ENCODE data around the gene PAX7.
"Not testable (repeated sequence)": the region's sequence is repeated elsewhere in the genome, so short reads cannot be mapped to it uniquely, and the experiment has no call there.

The PAX7 gene

DNA sequence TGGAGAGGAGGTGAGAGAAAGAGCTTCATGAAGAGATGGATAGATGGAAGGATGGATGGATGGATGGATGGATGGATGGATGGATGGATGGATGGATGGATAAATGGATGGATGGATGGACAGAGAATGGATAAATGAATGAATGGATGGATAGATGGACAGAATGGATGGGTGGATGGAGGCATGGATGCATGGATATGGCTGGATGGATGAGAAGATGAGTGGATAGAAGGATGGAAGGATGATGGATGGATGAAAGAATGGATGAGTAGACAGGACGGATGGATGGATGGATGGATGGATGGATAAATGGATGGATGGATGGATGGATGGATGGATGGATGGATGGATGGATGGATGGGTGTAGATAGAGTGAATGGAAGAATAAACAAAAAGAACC, 113.7 kb downstream of the PAX7 start:
- peak overlapping the region; percentile 33 for H3K27ac Mint-ChIP-seq
- not testable (repeated sequence) for H3K9me3 Mint-ChIP-seq; H3K36me3 Mint-ChIP-seq (ENCODE audit: low read depth); H3K27me3 Mint-ChIP-seq (ENCODE audit: low read depth); H3K4me1 Mint-ChIP-seq (ENCODE audit: low read depth); H3K4me3 Mint-ChIP-seq

GRCh38 chr1:18746981-18747380, 116.3 kb downstream of the PAX7 start:
- Mint-ChIP-seq H3K4me1 (ENCODE audit: low read depth) (no peaks in the 10 kb centered on the region), H3K27ac (no peak overlapping the region), H3K4me3 (no peak overlapping the region), H3K9me3 (peaks cover 9% of the 10 kb centered on the region), H3K36me3 (ENCODE audit: low read depth) (no peaks in the 10 kb centered on the region), H3K27me3 (ENCODE audit: low read depth) (no peaks in the 10 kb centered on the region)

DNA sequence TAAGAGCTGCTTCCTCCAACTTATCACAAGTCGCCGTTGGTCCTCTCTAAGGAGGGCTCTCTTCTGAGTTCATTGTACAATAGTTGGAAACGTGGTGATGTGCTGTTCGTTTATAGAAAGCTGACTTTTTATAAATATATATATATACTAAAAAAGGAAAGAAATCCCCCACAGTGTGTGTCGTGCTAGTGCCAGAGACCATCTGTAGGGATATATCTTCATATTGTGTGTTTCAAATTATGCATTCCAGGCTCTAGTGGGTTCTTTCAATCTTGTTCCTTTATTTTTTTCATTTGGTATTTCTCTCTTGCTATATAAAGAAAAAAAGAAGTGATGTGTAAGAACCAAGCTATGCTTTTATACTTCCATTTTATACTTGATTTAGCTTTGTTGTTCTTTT, 117.0 kb downstream of the PAX7 start:
- Mint-ChIP-seq H3K9me3 (peaks cover 9% of the 10 kb centered on the region), H3K4me1 (ENCODE audit: low read depth) (no peaks in the 10 kb centered on the region), H3K4me3 (no peak overlapping the region), H3K36me3 (ENCODE audit: low read depth) (no peaks in the 10 kb centered on the region), H3K27me3 (ENCODE audit: low read depth) (no peaks in the 10 kb centered on the region), H3K27ac (no peak overlapping the region)

- Mint-ChIP-seq H3K4me1 (ENCODE audit: low read depth) (no peaks in the 10 kb centered on the region), H3K27ac (no peak overlapping the region), H3K4me3 (no peak overlapping the region), H3K27me3 (ENCODE audit: low read depth) (no peaks in the 10 kb centered on the region), H3K9me3 (peaks cover 9% of the 10 kb centered on the region), H3K36me3 (ENCODE audit: low read depth) (no peaks in the 10 kb centered on the region)
These were observed 117.8 kb downstream of the PAX7 start for GRCh38 chr1:18748435-18748834.

GRCh38 chr1:18749569-18749968, 118.9 kb downstream of the PAX7 start:
- Mint-ChIP-seq H3K4me3 (no peak overlapping the region), H3K4me1 (ENCODE audit: low read depth) (no peaks in the 10 kb centered on the region), H3K9me3 (peaks cover 9% of the 10 kb centered on the region), H3K27me3 (ENCODE audit: low read depth) (no peaks in the 10 kb centered on the region), H3K27ac (no peak overlapping the region), H3K36me3 (ENCODE audit: low read depth) (no peaks in the 10 kb centered on the region)

GRCh38 chr1:18750600-18750999, 120.0 kb downstream of the PAX7 start:
- Mint-ChIP-seq H3K4me3 (no peak overlapping the region), H3K9me3 (peaks cover 15% of the 10 kb centered on the region), H3K4me1 (ENCODE audit: low read depth) (no peaks in the 10 kb centered on the region), H3K36me3 (ENCODE audit: low read depth) (no peaks in the 10 kb centered on the region), H3K27ac (no peak overlapping the region), H3K27me3 (ENCODE audit: low read depth) (peaks cover 3% of the 10 kb centered on the region)

DNA sequence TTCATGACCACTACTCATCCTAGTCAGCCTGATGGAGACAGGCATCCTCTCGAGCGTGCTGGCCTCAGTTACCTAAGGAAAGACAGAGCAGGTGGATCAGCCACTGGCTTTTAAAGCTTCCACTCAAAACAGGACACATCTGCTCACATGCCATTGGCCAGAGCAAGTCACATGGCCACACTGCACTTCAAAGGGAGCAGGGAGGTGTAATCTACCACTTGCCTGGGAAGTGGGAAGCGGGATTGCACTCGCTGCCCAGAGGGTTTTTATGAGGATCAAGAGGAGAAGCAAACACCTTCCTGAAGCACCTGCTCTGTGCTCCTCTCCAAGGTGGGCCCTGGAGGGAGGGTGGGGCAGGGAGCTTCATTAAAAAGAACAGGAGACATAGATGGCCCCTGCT, 120.8 kb downstream of the PAX7 start:
- Mint-ChIP-seq H3K27me3 (ENCODE audit: low read depth) (peaks cover 9% of the 10 kb centered on the region), H3K9me3 (peaks cover 16% of the 10 kb centered on the region)

GRCh38 chr1:18752409-18752808, 121.8 kb downstream of the PAX7 start:
- H3K4me1 Mint-ChIP-seq (ENCODE audit: low read depth) = no peaks in the 10 kb centered on the region
- no peaks in the 10 kb centered on the region for H3K36me3 Mint-ChIP-seq (ENCODE audit: low read depth)
- no peak overlapping the region for H3K27ac Mint-ChIP-seq
- H3K4me3 Mint-ChIP-seq = no peak overlapping the region
- H3K9me3 Mint-ChIP-seq = peaks cover 16% of the 10 kb centered on the region
- H3K27me3 Mint-ChIP-seq (ENCODE audit: low read depth) = peaks cover 9% of the 10 kb centered on the region

More for the DNA sequence above, 120.8 kb downstream of the PAX7 start:
- no peak overlapping the region for H3K27ac Mint-ChIP-seq
- no peaks in the 10 kb centered on the region for H3K36me3 Mint-ChIP-seq (ENCODE audit: low read depth)
- no peaks in the 10 kb centered on the region for H3K4me1 Mint-ChIP-seq (ENCODE audit: low read depth)
- no peak overlapping the region for H3K4me3 Mint-ChIP-seq

DNA sequence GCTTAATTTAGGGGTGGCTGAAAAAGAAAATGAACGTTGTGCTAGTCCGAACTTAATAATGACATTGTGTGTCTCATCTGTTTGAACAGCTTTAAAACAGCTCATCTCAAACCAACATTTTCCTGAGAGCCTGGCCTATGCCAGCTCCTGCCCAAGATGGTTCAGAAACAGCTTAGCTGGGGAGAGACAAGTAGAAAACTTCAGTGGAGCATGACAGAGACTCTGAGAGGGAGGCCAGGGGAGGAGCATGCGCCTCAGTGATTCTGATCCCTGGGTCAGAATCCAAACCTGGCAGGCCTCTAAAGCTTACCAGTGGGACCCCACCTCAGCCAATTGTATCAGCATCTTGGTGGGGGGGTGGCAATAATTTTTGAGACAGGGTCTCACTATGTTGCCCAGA, 129.5 kb downstream of the PAX7 start:
- no peak overlapping the region for H3K27ac Mint-ChIP-seq
- H3K27me3 Mint-ChIP-seq (ENCODE audit: low read depth) = peaks cover 10% of the 10 kb centered on the region
- no peaks in the 10 kb centered on the region for H3K36me3 Mint-ChIP-seq (ENCODE audit: low read depth)

GRCh38 chr1:18761948-18762840, 131.5 kb downstream of the PAX7 start:
- peaks cover 3% of the 10 kb centered on the region for H3K27me3 Mint-ChIP-seq (ENCODE audit: low read depth)
- H3K4me3 Mint-ChIP-seq = no peak overlapping the region
- H3K36me3 Mint-ChIP-seq (ENCODE audit: low read depth) = no peaks in the 10 kb centered on the region
- H3K4me1 Mint-ChIP-seq (ENCODE audit: low read depth) = no peaks in the 10 kb centered on the region
- peak overlapping the region; percentile 45 for H3K27ac Mint-ChIP-seq
- H3K9me3 Mint-ChIP-seq = no peaks in the 10 kb centered on the region

More for the DNA sequence above, 129.5 kb downstream of the PAX7 start:
- Mint-ChIP-seq H3K4me1 (ENCODE audit: low read depth) (no peaks in the 10 kb centered on the region), H3K4me3 (no peak overlapping the region), H3K9me3 (peaks cover 5% of the 10 kb centered on the region)

DNA sequence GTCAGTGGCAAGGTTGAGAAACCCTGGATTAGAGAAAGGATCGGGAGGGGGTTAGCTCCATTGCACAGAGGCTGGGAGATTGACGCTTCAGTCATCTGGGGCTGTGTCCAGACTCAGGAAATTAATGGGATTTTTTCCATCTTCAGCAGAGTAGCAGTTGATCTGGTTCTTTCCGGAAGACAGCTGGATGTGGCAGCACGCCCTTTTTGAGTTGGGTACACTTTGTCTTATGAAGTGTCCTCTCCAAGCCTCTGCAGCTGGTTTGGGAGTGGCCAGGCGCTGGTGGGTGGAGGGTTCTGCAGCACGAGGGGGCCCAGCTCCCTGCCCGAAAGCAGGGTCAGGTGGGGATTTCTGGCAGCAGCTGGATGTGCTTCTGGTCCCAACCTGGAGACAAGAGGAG, 133.7 kb downstream of the PAX7 start:
- Mint-ChIP-seq H3K27me3 (ENCODE audit: low read depth) (peaks cover 3% of the 10 kb centered on the region), H3K36me3 (ENCODE audit: low read depth) (no peaks in the 10 kb centered on the region), H3K9me3 (no peaks in the 10 kb centered on the region), H3K4me3 (no peak overlapping the region), H3K27ac (no peak overlapping the region), H3K4me1 (ENCODE audit: low read depth) (no peaks in the 10 kb centered on the region)

GRCh38 chr1:18765725-18766124, 135.1 kb downstream of the PAX7 start:
- Mint-ChIP-seq H3K27ac (no peak overlapping the region), H3K36me3 (ENCODE audit: low read depth) (no peaks in the 10 kb centered on the region), H3K4me3 (no peak overlapping the region), H3K4me1 (ENCODE audit: low read depth) (no peaks in the 10 kb centered on the region), H3K27me3 (ENCODE audit: low read depth) (peaks cover 14% of the 10 kb centered on the region), H3K9me3 (no peaks in the 10 kb centered on the region)

- H3K36me3 Mint-ChIP-seq (ENCODE audit: low read depth) = no peaks in the 10 kb centered on the region
- peaks cover 14% of the 10 kb centered on the region for H3K27me3 Mint-ChIP-seq (ENCODE audit: low read depth)
- no peak overlapping the region for H3K4me3 Mint-ChIP-seq
- H3K27ac Mint-ChIP-seq = no peak overlapping the region
- H3K4me1 Mint-ChIP-seq (ENCODE audit: low read depth) = no peaks in the 10 kb centered on the region
- H3K9me3 Mint-ChIP-seq = no peaks in the 10 kb centered on the region
These were observed 135.7 kb downstream of the PAX7 start for GRCh38 chr1:18766328-18766727.

DNA sequence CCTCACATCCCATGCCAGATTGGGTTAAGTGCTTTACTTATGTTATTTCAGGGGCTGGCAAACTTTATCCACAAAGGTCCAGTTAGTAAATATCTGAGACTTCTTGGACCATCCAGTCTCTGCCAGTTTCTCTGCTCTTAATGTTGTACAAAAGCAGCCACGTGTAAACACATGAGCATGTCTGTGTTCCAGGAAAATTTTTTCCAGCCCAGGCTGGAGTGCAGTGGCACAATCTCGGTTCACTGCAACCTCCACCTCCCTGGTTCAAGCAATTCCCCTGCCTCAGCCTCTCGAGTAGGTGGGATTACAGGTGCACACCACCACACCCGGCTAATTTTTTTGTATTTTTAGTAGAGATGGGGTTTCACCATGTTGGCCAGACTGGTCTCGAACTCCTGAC, 136.9 kb downstream of the PAX7 start:
- not testable (repeated sequence) for H3K4me3 Mint-ChIP-seq; H3K27ac Mint-ChIP-seq; H3K9me3 Mint-ChIP-seq; H3K36me3 Mint-ChIP-seq (ENCODE audit: low read depth); H3K4me1 Mint-ChIP-seq (ENCODE audit: low read depth)
- peaks cover 14% of the 10 kb centered on the region for H3K27me3 Mint-ChIP-seq (ENCODE audit: low read depth)

DNA sequence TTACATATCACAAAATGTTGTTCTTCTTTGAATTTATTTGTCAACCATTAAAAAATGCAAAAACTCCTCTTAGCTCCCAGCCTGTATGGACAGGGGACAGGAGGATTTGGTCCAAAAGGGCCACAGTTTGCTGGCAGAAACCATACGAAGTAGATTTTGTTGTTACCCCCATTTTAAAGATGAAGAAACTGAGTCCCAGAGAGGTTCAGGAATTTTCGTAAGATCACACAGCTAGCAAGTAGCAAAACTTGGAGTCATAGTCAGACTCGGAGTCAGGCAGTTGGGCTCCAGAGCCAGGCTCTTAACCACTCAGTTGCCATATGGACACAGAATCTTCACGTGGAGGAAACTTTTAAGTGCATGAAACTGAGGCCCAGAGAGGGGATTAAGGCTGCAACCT, 137.4 kb downstream of the PAX7 start:
- Mint-ChIP-seq H3K27ac (no peak overlapping the region), H3K36me3 (ENCODE audit: low read depth) (no peaks in the 10 kb centered on the region), H3K9me3 (no peaks in the 10 kb centered on the region), H3K27me3 (ENCODE audit: low read depth) (peaks cover 11% of the 10 kb centered on the region), H3K4me1 (ENCODE audit: low read depth) (no peaks in the 10 kb centered on the region), H3K4me3 (no peak overlapping the region)

Data from T-helper 1 cell treated with Interleukin-12 subunit alpha and Interleukin-12 subunit beta and Interleukin-4 antibody, amounts not matched to agents 30 μg/mL and 1 μg/mL, for 36 hours (primary cell).